ENCODE data around the gene ITGB8.
A peak's percentile ranks its signal among the peaks of the same experiment; 100 is the strongest.

- TF ChIP-seq, protein P1, sequence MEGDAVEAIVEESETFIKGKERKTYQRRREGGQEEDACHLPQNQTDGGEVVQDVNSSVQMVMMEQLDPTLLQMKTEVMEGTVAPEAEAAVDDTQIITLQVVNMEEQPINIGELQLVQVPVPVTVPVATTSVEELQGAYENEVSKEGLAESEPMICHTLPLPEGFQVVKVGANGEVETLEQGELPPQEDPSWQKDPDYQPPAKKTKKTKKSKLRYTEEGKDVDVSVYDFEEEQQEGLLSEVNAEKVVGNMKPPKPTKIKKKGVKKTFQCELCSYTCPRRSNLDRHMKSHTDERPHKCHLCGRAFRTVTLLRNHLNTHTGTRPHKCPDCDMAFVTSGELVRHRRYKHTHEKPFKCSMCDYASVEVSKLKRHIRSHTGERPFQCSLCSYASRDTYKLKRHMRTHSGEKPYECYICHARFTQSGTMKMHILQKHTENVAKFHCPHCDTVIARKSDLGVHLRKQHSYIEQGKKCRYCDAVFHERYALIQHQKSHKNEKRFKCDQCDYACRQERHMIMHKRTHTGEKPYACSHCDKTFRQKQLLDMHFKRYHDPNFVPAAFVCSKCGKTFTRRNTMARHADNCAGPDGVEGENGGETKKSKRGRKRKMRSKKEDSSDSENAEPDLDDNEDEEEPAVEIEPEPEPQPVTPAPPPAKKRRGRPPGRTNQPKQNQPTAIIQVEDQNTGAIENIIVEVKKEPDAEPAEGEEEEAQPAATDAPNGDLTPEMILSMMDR (IDR thresholded peaks at IDR 0.05), result peak; percentile 68
- no peak for TF ChIP-seq ZFX (IDR thresholded peaks at IDR 0.05; ENCODE audit: borderline replicate concordance)
Measured at GRCh38 chr7:20440472-20441105, 109.9 kb downstream of the ITGB8 start.

Data from 22Rv1 (cell line).